MM.1S (cell line): ENCODE measurements around the gene GPR180.

Source experiments
- CTCF ChIP-seq: fragments of 300-600 bp; sonication (generic); IDR thresholded peaks from 2 replicates; pipeline ENCODE4 v1.5.1; 2016; ENCODE audit warnings: antibody characterized with exemption, low read length, mixed read lengths
- EZH2 ChIP-seq: fragments of 300-600 bp; sonication (generic); optimal IDR thresholded peaks from 2 replicates; pipeline ENCODE3; 2017; ENCODE audit warnings: low read depth, mild to moderate bottlenecking, antibody characterized with exemption, low read length, mixed read lengths

- no peak for TF ChIP-seq EZH2
- TF ChIP-seq CTCF: no peak
Observed at GRCh38 chr13:94613051-94613450, 11.4 kb downstream of the GPR180 start.
